Spinal cord (tissue), 10 donors: ENCODE results near the gene HAND1. TPM values are rescaled to one million over a fixed set of nuclear protein-coding genes. Genes with fewer than 3 reads are reported as not detected.

Experiments used
- DNase-seq, 6 donors: peaks; one replicate each; pipeline versions ENCODE4 v3.0.0 to v3.0.0-alpha.2; 2013 to 2015; ENCODE audit warnings: low spot score in 6 of 6, low read depth in 4 of 6
- H3K27ac ChIP-seq: one replicate; pipeline ENCODE4 v1.5.1; 2013; ENCODE audit warnings: low read depth, low read length, control low read depth
- H3K27me3 ChIP-seq: one replicate; pipeline ENCODE4 v1.6.1; 2013; ENCODE audit warnings: low read length; ENCODE audit not compliant: control insufficient read depth, insufficient read depth
- H3K36me3 ChIP-seq: one replicate; pipeline ENCODE4 v1.6.1; 2013; ENCODE audit warnings: low read length; ENCODE audit not compliant: control insufficient read depth, insufficient read depth
- H3K4me1 ChIP-seq: one replicate; pipeline ENCODE4 v1.6.1; 2013; ENCODE audit warnings: low read length; ENCODE audit not compliant: control insufficient read depth, insufficient read depth
- H3K4me3 ChIP-seq: one replicate; pipeline ENCODE4 v1.5.1; 2013; ENCODE audit warnings: low read depth, low read length, control low read depth
- H3K9me3 ChIP-seq: one replicate; pipeline ENCODE4 v1.6.1; 2013; ENCODE audit warnings: low read length; ENCODE audit not compliant: control insufficient read depth, insufficient read depth
- WGBS: methylation state at CpG from one replicate; pipeline ENCODE4 v1.1.5; 2013; ENCODE audit warnings: missing lambda C conversion rate; ENCODE audit not compliant: insufficient coverage; 5-methylcytosine and 5-hydroxymethylcytosine counted together
- polyA plus RNA-seq, 2 donors: library from polyadenylated mRNA; unstranded; fragments of 120-200 nt; gene quantifications; one replicate each; pipeline ENCODE4 v1.2.1, GENCODE V29; 2013; ENCODE audit not compliant: insufficient read length in 2 of 2
- total RNA-seq, 2 donors: library from RNA; depleted of rRNA in 1 of 2; stranded (reverse); fragments of 120-200 nt in 1 of 2; fragments of >200 nt in 1 of 2; gene quantifications; one replicate each; pipeline versions ENCODE4 v1.2.3 to v1.2.4, GENCODE V29; 2013 to 2014
- donor health status: healthy.

Gene HAND1
- total and polyA plus RNA-seq, 4 donors, result not detected

DNA sequence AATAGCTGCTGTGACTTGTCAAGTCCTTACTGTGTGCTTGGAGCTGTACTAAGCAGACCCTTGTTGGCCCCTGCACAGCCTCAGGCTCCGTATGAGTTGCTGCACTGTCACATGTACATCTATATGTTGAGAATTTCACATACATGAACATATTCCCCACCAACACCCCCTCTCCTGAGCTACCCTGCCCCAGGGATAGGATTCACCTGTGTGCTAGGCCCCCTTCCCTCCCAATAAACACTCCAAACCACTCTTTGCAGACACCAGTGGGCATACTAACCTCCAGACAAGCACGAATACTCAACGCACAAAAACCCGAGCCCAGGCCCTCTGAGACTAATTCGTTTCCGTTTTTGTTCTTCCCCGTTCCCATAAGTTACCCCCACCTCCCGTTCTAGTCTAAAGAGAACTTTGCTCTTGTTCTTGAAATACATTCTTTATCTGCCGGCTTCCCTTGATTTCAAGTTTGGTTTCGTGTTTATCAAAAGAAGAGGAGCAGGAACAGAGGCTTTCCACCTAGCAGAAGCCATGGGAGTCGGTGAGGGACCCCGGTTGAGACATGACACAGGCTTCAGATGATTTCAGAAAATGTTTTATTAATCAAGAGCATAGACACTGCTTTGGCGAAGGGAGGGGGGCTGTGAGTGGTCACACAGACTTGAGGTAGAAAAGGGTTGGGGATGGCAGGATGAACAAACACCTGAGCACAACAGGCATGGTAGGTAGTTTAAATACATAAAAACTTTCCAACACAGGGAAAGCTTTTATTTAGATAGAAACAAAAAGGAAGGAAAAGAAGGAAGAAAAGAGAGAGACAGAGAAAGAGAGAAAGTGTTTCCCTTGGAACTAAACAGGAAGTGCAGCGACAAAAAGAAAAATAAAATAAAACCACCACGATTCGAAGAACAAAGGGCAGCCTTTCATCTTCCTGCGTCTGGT lies 3.4 kb downstream of the HAND1 start:
- Histone ChIP-seq H3K27ac (no peak overlapping the region), H3K4me3 (no peak overlapping the region), H3K27me3 (peaks cover 99% of the 10 kb centered on the region), H3K36me3 (no peaks in the 10 kb centered on the region), H3K4me1 (peaks cover 56% of the 10 kb centered on the region), H3K9me3 (no peaks in the 10 kb centered on the region)
- 4% methylated on average over 6 of the region's 17 CpGs for WGBS
- peak in 1 of 6 donors; percentile 51 for DNase-seq

DNA sequence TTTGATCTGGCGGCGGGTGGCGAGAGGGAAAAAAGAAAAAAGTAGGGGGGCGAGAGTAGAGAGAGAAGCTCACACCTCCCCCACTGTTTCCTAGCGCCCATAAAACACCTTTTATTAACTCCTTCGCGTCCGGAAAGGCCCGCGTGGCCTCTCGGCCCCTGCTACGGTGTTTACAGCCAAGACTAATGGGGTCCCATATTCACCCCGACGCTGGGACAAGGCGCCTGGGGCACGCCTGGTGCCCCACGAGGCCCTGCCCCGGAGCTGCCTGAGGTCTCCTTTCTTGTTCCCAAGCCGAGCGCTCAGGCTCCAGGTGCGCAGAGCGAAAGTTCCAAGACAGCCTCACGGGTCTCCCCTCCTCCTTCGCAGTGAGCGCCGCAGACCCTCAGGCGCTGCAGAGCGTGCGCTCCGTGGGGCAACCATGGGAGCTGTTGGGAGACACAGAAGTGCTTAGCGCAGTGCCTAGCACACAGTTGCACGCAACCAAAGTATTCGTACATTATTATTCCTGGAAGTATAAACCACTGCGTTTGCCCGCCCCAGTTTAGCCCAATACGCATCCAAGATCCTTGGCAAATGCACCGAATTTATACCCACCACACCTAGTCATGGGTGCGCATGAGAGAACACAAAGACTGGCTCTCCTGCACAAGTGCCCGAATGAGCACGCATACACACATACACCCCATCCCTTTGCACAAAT lies 4.3 kb downstream of the HAND1 start:
- Histone ChIP-seq H3K4me3 (no peak overlapping the region), H3K9me3 (no peaks in the 10 kb centered on the region), H3K4me1 (peaks cover 48% of the 10 kb centered on the region), H3K36me3 (no peaks in the 10 kb centered on the region), H3K27ac (no peak overlapping the region), H3K27me3 (peaks cover 97% of the 10 kb centered on the region)
- 1% methylated on average over 34 of the region's 40 CpGs for WGBS
- DNase-seq, result peak in 1 of 6 donors; percentile 36

DNA sequence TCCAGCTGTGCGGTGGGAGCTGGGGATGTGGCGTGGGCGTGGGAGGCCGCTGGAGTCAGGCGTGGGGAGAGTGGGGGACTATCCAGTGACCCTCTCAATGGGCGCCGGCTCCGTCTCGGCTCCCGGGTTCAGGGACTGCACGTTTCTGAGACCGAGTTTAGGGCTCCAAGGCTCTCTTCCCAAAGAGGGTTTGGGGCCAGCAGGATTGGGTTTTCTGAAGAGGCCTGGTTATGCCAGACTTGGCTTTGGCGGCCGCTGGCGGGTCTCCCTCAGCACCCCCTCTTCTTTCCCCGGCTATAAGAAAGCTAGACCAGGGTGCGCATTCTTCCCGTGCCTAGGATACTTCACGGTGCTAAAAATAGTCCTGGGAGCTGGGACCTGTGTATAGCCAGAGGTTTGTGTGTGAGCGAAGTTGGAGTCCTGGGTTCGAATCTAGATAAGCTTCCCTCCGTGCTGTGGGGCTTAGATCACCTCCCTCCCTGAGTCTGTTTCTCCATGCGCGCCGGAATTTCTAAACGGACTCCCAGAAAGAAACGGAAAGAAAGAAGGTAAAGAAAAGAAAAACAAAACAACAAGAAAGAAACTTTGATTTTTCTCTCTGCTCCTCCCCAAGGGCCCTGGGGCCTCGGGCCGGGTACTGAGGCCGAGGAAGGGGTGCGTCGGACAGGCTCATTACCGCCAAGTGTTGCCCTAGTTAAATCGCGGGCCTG lies 5.0 kb downstream of the HAND1 start:
- WGBS, result 1% methylated on average over 13 of the region's 35 CpGs
- peaks cover 94% of the 10 kb centered on the region for H3K27me3 ChIP-seq
- H3K27ac ChIP-seq, result no peak overlapping the region
- no peaks in the 10 kb centered on the region for H3K9me3 ChIP-seq
- no peaks in the 10 kb centered on the region for H3K36me3 ChIP-seq
- H3K4me1 ChIP-seq, result peaks cover 41% of the 10 kb centered on the region
- DNase-seq, result peak in 1 of 6 donors; percentile 23
- no peak overlapping the region for H3K4me3 ChIP-seq

DNA sequence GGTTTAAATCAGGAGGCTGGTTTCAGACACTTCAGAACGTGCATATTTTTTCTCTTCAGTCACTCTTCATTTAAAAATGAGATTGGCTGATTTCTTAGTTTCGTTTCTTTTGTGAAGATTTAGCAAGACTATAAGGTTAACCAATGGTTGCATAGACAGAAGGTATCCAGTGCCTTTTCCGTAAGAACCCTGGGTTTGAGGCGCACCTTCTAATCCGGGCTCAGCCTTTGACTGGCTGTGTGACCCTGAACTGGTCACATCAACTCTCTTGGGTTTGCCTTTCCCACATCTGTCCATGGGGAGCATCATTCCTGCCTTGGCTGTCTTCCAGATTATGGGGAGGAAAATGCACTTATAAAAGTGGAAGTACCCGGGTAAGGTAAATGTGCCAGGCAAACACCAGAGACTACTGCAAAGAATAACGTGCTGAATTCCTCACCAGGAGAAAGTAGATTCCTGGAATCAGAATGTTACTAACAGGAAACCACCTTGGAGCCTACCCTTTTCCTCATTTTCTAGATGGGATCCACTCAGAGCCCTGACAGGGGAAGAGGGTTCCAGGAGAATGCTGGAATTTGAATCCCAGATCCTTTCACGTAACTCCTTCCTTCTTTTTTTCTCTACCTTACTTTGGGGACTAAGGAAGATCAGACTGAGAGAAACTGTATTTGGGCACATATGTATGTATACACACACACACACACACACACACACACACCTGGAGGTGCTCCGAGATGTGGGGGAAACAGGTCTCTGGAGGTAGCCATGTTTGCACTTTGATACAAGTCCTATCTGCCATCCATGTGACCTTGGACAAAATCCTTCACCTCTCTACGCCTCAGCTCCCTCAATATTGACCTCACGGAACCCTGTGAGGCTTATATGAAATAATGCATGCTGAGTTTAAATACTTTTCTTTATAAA lies 6.8 kb downstream of the HAND1 start:
- H3K4me3 ChIP-seq, result no peak overlapping the region
- WGBS, result 21% methylated on average over 3 of the region's 11 CpGs
- peak in 1 of 6 donors; percentile 2 for DNase-seq
- no peaks in the 10 kb centered on the region for H3K9me3 ChIP-seq
- H3K27me3 ChIP-seq, result peaks cover 90% of the 10 kb centered on the region
- no peak overlapping the region for H3K27ac ChIP-seq
- no peaks in the 10 kb centered on the region for H3K36me3 ChIP-seq
- H3K4me1 ChIP-seq, result peaks cover 22% of the 10 kb centered on the region

DNA sequence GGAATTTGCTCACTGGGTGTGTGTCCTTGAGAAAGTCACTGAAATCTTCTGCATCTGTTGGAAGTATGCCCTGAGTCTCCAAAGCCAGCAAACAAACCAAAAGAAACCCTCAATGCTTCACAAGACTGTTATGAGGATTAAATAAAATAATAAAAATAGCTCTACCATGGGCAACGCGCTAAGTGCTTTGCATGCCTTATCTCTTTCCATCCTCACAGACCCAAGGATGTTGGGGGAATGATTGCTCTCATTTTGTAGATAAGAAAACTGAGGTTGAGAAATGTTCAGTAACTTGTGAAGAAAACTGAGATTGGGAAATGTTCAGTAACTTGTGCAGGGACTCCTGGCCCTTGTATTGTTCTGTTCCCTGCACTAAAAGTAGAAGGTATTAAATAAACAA lies 7.9 kb downstream of the HAND1 start:
- Histone ChIP-seq H3K9me3 (no peaks in the 10 kb centered on the region), H3K27me3 (peaks cover 80% of the 10 kb centered on the region), H3K4me3 (no peak overlapping the region), H3K4me1 (peaks cover 13% of the 10 kb centered on the region), H3K27ac (no peak overlapping the region), H3K36me3 (no peaks in the 10 kb centered on the region)
- no peak for DNase-seq
- no CpG with 5 or more reads among the region's 2 CpGs for WGBS

DNA sequence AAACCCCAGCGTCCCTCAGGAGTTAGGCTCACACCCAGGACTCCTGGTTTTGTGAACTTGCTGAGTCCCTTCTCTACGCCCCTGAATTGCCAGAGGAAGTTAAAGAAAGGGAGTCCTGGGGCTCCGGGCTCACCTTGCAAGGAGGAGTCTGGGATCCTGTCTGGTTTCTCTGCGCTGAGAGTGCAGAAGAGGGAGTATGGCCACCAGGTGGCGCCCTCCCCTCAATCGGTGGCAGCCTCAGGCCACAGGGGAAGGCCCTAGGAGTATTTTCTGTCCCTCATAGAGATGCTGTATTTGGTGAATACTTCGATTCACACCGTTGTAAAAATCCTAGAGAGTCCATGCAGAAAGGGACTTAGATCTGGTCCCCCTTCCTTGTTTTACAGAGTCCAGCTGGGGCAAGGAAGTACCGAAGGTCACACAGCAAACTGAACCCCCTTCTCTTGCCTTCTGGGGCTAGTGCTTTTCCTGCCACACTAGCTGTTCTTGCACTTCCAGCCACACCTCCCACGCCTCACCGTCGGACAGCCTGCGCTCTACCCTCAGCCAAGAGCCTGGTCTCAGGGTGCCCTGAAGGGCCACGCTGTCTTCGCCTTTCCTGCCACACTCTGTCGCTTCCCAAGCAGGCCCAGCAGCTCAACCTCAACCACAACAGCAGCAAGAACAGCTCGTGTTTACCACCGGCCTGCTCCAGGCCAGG lies 10.2 kb downstream of the HAND1 start:
- peaks cover 2% of the 10 kb centered on the region for H3K4me1 ChIP-seq
- H3K4me3 ChIP-seq, result no peak overlapping the region
- no peaks in the 10 kb centered on the region for H3K36me3 ChIP-seq
- H3K27ac ChIP-seq, result no peak overlapping the region
- peaks cover 57% of the 10 kb centered on the region for H3K27me3 ChIP-seq
- WGBS, result 49% methylated on average over 14 of the region's 18 CpGs
- no peaks in the 10 kb centered on the region for H3K9me3 ChIP-seq
- peak in 3 of 6 donors; percentile 53 to 84 (median 80) for DNase-seq

DNA sequence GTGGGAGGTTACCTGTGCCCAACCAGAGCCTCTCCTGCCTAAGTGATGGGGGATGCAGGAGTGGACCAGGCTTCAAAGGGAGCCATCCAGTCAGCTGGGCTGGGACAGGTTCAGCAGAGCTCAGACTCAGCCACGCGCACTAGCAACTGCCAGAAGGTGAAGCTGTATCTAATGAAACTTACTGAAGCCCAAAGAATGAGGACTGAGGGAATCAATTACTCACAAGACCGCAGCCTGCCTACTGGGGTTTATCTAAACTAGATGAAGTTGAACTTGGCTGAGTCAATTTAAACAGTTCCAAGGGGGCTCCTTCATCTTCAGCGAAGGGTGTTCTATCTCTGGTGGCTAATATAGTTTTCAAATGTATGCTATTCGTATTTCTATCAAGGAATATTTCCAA lies 11.4 kb downstream of the HAND1 start:
- no peak for DNase-seq

DNA sequence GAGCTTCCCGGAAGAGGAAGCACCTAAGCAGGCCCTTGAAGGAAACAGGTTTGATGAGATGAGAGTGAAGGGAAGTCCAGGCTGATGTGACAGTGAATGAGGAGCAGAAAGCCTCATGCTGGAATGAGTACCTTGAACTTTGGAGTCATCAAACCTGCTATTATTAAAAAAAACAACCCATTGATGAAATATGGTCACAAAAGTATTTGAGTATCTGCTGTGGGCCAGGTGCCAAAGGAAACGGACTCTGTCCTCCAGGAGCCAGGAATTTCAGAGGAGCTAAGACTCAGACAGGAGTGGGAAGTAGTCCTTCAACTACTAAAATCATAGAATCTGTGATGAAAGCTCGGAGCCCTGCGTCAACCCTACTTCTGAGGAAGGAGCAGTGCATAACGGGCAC lies 11.9 kb downstream of the HAND1 start:
- peaks cover 41% of the 10 kb centered on the region for H3K27me3 ChIP-seq
- H3K27ac ChIP-seq, result no peak overlapping the region
- H3K36me3 ChIP-seq, result no peaks in the 10 kb centered on the region
- no peak overlapping the region for H3K4me3 ChIP-seq
- no peaks in the 10 kb centered on the region for H3K4me1 ChIP-seq
- WGBS, result 64% methylated on average over 3 of the region's 5 CpGs
- no peak for DNase-seq
- no peaks in the 10 kb centered on the region for H3K9me3 ChIP-seq

More for the DNA sequence above, 11.4 kb downstream of the HAND1 start:
- Histone ChIP-seq H3K9me3 (no peaks in the 10 kb centered on the region), H3K4me3 (no peak overlapping the region), H3K36me3 (no peaks in the 10 kb centered on the region), H3K27ac (no peak overlapping the region), H3K27me3 (peaks cover 46% of the 10 kb centered on the region), H3K4me1 (no peaks in the 10 kb centered on the region)
- 64% methylated on average over 2 of the region's 5 CpGs for WGBS
